GM21390 (cell line): ENCODE data around the gene WSCD2.
"Not testable (repeated sequence)": the region's sequence is repeated elsewhere in the genome, so short reads cannot be mapped to it uniquely, and the experiment has no call there.

Experiments used
- ATAC-seq: cut with Tn5 transposase; IDR thresholded peaks from one replicate; pipeline ENCODE4 v1.9.1; 2021; ENCODE audit not compliant: unreplicated experiment

WSCD2 gene

DNA sequence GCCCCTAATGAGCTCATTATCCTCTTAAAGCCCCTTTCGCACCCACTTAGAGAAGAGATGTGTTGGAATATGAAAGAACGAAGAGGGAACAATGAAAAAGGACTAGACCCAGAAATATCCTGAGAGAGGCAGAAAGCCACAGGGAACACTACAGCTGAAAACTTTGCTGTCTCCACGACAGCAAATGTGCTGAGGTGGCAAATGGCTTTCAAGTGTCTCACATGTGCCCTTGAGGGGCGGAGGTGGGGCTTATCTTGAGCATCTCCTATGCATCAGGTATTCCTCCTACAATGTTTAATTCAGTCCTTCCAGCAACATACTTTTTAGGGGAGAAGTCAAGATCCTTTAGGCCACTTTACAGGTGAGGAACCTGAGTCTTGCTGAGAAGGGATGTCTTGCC is 62.9 kb downstream of the WSCD2 start:
- ATAC-seq: no peak

DNA sequence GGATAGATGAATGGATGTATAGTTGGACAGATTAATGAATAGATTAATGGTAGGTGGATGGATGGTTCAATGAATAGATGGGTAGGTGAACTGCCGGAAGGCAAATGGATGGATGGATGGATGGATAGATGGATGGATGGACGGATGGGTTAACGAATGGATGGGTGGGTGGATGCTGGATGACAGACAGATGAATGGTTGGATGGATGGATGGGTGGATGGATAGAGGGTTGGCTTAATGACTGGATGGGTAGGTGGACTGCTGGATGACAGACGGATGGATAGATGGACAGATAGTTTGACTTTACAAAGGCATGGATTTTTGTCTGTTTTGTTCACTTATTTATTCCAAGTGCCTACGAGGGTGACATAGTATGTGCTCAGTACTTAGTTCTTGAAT is 64.4 kb downstream of the WSCD2 start:
- no peak for ATAC-seq

DNA sequence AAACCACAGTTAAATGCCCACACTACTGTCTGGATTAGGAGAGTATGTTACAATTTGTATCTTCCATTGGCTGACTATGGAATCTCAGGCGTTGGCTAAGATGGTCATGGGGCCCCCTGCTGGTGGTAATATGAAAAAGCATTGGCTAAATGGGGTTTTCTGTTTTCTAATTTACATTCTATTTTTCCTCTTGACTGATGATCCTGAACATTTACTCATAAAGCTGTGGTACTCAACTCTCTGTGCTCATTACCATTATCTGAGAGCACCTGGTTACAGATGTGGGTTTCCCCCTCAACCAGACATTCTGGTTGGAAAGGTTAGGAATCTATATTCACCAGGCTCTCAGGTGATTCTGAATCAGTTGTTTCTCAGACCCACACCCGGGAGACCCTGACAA is 64.8 kb downstream of the WSCD2 start:
- no peak for ATAC-seq

DNA sequence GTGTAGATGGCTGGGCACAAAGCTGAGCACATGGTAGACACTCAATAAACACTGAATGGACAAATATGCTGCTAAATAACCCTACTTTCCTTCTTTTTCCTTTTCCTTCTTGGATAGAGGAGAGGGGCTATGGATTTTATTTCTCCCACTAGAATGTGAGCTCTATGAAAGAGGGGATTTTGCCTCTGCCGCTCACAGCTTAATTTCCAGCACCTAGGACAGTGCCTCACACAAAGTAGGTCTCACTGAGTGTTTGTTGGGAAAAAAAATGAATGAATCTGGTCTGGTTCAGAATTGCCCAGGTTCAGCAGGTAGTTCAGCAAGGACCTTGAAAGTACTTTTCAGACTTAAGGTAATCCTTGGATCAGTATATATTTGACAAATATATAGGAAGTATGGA is 65.5 kb downstream of the WSCD2 start:
- no peak for ATAC-seq

DNA sequence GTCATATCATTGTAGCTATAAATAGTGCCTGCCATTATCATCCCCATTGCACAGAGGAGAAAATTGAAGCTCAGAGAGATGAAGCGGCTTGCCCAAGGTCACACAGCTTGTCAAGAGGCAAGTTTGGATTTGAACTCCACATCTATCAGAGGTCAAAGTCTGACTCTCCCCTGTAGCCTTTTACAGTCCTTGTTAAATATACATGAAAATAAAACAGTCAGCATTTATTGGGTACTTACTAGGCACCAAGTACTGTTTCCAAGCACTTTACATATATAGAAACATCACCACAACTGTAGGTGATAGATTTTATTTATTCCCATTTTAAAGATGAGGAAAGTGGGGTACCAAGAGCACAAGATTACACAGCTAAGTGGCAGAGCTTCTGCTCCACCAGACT is 67.2 kb downstream of the WSCD2 start:
- no peak for ATAC-seq

DNA sequence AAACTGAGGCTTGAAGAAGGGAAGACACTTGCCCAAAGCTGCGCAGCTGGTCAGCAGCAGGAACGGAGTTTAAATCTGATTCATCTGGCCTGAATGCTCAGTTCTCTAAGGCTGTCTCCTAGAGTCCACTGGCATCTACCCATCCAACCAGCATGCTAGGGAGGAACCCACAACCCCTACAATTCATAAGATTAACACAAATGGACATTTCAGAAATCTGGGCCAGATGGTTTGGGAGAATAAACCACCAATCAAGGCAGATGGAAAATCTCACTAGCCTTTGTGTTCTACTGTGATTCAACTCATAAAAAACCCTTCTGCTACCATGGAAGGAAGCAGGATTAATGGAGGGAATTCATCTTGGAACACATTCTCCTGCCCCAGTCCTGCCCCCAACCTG is 67.8 kb downstream of the WSCD2 start:
- ATAC-seq: no peak

DNA sequence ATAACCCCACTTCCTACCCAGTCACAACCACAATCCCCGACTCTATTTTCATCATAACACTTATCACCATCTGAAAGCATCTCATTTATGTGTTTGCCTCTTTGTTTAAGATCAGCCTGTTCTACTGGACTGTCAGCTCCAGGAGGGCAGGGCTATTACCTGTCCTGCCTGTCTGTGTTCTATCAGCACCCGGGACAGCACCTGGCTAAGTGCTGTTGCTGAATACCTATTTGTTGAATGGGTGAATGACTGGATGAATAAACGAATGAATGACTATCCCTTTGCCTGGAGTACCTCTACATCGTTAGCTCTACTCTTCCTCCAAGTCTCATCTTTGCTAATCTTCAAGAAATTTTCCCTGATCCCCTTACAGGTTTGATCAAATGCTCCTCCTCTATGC is 69.0 kb downstream of the WSCD2 start:
- ATAC-seq: no peak

DNA sequence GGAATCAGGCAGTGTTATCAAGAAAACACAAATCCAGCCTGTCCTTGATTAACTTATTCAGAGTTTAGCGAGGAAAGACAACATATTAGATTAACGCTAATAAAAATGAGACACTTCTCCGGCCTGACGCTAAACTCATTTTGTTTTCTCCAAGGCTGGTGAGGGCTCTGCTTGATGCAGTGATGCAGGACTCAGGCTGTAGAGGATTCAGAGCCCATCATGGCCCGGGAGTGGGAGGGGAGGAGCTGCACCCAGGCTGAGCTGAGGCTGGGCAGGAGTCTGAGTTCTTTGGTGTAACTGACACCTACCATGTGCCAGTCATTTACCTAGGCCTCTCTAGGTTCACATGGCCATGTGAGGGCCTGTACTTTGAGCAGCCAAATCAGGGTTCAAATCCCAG is 70.0 kb downstream of the WSCD2 start:
- ATAC-seq: no peak

DNA sequence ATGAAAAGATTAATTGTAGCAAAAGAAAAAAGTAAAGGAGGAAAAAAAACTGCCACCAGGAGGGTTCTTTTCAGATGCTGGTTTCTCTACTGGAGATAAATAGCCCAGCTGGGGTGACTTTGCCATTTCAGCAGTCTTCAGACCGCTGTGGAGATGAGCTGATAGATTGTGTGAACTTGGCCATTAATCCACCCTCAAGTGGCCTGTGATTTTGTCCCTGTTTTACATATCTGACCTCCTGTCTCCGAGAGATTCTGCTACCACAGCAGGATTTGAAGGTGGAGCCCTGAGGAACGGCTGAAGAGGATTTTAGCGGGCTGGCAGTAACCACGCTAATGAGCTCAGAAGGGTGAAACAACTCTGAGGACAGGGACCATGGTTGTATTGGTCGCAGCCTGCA is 72.7 kb downstream of the WSCD2 start:
- no peak for ATAC-seq

DNA sequence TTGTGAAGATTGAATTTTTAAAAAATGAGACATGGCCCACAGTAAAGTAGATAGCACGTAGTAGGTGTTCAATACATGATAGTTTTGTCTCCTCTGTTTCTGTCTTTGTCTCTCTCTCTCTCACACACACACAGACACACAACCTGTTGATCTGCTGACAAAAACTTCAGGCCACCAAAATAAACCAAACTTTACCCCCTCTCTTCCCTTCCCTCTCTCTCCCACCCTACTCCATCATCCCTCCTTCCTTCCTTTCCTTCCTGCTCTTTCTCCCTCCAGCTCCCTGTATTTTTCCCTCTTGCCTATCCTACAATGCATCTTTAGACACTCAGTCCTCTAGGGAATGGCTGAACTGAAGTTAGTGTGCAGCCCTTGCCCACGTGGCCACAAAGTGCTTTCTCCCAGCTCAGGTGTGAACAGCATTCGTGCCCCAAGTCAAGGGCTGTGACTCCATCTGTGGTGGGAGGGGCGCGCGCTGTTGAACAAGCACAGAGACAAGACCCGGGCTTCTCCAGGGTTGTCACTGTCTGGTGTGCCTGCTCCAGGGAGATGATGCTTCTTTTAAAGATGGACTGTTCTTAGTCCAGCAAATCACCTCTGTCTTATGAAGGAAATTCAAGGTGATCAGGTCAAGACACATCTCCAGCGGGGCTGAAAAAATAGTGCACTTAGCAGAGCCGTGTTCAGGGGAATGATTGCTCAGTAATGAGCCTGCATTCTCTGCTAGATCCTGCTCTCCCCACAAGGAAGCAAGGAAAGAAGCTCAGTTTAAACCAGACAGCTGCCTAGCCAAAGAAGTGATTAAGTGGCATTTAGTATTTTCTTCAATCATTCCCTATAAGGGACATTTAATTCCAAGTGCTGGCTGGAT is 75.3 kb downstream of the WSCD2 start:
- no peak for ATAC-seq

DNA sequence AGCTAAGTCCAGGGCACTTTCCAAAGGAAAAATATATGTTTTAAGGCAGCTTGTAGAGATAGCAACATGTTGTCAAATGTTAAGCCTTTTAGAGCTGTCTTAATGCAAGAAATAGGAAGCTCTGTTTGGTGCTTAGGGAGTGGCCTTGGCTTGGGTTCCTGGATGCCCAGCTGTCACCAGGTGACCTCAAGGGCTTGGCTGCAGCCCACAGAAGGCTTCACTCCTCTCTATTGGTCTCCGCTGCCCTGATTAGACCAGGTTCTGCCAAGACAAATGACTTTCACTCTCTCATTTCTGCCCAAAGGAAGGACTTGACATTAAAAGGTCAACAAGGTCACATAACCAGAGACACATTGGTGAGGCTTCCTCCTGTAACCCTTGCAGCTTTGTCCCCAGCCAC is 76.8 kb downstream of the WSCD2 start:
- no peak for ATAC-seq

DNA sequence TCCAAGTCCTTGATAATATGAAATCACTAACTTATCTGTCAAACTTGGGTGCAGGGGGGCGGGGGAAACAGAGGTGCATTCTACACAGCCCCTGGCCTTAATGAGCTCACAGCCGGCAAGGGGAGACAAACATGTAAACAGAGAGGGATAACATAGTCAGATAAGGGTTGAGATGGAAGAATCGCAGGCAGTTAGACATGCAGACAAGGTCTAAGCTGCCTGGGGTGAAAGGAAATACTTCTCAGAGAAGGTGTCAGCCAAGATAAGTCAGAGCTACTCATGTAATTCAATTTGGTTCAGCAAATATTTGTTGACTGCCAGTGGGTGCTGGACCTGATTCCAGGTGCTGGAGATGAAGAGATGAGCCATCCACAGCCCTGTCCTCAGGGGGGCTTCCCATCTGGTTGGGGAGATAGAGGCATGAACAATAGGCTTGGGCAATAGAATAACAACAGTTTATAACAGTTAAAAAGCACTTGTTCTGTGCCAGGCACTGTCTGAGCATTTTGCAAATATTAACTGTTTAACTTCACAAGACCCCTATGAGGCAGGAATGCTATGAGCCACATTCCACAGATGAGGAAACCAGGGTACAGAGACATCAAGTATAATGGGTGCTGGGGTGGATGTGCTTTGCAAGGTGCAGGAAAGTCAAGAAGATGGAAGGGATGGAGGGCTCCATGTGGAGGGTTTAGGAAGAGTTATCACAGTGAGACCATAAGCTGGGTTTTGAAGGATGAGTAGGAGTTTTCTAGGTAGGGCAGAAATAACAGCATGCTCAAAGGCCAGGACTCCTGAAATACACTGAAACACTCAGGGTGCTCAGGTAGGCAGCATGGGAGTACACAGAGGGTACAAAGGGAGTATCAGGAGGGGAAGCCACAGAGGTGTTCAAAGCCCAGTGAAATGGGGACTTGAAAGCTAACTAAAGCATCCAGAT is 79.0 kb downstream of the WSCD2 start:
- ATAC-seq: no peak

DNA sequence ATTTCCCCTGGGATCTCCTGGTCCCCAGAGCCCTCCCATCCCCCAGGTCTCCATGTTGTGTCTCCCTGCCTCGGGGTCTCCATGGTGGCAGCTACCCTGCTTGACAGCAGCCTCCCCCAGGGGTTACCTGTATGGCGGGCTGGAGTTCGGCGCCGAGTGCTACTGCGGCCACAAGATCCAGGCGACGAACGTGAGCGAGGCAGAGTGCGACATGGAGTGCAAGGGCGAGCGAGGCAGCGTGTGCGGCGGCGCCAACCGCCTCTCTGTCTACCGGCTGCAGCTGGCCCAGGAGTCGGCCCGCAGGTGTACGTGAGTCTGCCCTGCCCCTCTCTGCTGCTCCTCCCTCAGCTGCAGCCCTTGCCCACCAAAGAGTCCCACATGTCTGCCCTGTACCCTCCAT is 80.9 kb downstream of the WSCD2 start:
- no peak for ATAC-seq

DNA sequence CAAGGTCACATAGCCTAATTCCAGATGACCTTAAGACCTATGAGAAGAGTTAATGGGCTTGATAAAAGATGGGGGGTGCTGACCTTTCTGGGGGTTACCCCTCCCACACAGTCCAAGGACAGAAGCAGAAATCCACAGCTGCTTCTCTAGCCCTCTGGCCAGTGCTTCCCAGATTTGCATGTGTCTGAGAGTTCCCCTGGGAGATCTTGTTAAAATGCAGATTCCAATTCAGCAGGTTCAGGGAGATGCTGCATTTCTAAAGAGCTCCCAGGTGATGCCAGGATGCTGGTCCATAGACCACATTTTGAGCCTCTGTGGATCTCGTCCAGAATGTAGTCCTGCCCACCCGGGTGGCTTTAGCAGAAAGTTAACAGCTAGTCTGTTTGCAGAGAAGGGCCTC is 82.1 kb downstream of the WSCD2 start:
- ATAC-seq: no peak

DNA sequence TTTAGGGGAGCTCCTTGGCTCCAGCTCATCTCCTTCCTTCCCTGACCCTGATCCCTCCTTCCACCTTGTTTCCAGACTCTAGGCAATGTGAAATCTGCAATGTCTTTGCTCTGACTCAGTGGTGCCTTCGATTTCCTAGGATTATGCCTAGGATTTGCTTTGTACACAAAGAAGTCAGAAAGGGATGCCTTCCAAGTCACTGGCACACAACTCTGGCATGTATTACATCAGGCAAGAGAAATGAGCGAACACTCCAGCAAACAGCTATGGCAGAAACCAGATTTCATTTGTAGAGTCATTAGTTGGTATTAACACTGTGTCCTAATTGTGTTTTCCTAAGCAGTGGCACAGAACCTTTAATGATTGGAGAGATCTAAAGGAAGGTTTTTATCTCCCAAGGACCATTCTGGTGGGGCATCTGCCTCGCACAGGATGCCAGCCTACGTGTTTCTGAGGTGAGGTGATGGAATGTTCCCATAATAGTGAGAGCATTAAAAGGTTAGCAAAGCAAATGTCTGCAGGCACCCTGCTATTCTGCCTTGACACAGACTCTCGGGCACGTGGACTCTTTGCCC is 84.9 kb downstream of the WSCD2 start:
- no peak for ATAC-seq

DNA sequence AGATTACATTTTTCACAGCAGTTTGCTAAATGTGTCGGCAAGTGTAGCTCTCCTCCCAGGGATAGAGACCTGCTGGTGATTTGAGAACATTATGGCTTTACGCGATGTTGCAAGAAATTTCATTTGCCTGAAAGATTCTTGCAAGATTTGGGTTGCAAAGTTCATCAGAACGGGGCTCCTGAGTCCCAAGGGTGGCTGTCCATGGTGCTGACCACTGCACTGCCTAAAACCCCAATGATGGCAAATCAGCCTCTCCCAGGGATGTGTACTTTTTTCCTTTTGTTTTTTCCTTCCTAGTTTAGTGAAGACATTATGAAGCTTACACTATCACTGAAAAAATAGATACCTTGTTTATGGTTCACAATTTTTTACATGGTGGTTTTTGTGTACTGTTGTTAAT is 85.4 kb downstream of the WSCD2 start:
- no peak for ATAC-seq

DNA sequence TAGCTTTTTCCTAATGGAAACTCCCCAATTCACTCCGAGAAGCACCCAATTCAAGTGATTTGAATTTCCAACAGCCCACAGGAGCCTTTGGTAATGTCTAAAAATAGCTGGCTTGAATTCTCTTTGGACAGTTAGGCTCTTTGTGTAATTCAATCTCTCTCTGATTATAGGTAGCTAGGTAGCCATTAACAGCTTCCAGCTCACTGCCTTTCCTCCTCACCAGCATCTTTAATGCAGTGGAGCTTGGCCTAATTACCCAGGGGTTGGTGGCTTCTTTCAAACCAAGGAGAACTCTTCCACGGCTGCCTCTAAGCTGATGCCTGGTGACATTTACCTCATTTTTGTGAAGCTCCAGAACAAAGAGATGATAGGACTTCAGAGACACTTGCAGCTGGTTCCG is 86.4 kb downstream of the WSCD2 start:
- no peak for ATAC-seq

DNA sequence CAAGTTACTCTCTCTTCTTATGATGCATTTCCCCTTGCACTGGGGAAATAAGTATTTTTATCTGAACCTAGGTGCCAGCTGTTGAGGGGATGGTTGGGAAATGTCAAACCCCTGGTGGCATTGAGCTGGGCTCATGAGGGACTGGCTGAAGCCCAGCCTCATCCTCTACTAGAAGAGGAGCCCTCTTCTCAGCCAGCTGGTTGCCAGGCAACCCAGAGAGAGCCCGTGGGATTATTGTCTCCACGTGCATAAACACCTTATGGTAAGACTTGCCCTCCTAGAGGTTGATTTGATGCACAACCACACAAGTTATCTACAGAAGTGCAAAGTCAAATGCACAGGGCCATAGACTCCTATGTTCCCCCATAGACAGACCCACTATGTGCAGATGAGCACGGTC is 89.8 kb downstream of the WSCD2 start:
- ATAC-seq: no peak

DNA sequence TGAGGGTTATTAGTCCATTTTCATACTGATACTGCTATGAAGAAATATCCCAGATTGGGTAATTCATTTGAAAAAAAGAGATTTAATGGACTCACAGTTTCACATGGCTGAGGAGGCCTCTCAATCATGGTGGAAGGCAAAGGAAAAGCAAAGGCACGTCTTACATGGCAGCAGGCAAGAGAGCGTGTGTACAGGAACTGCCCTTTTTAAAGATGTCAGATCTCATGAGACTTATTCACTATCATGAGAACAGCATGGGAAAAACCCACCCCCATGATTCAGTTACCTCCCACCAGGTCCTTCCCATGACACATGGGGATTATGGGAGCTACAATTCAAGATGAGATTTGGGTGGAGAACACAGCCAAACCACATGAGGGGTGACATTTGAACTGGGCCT is 96.0 kb downstream of the WSCD2 start:
- ATAC-seq: not testable (repeated sequence)

DNA sequence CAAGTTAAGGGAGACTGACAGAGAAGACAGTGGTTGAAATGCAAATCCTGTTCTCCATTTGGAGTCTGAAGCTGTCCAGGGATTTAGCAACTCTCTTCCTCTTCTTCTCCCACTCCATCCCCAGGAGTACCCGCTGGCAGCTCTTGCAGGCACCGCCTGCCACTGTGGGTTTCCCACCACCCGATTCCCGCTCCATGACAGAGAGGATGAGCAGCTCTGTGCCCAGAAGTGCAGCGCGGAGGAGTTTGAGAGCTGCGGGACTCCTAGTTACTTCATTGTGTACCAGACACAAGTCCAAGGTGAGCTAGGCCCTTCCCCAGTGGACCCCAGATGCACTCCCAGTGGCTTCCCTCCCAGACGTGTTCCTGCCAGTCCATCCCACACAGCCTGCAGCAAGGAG is 97.8 kb downstream of the WSCD2 start:
- no peak for ATAC-seq

DNA sequence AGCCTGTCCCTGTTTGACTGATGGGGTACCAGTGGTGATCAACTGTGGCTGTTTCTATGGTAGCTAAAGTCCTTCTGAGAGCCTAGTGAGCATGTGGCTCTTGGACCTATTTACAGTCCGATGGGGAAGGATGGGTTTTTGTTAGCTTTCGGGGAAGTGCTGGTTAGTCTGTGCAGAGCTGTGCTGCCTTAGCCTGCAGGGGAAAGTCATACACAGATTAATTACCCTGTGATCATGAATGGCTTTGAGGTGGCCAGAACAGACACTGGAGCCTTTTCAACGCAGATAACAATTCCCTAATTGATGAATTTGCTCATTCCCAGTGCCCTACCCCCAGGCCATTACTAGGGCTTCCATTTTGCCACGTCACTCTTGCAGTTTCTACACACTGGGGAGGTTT is 99.7 kb downstream of the WSCD2 start:
- no peak for ATAC-seq
